Measurements from ENCODE around the gene ENAM.
A peak's percentile ranks its signal among the peaks of the same experiment; 100 is the strongest.
"Not testable (repeated sequence)": the region's sequence is repeated elsewhere in the genome, so short reads cannot be mapped to it uniquely, and the experiment has no call there.

Gene ENAM

GRCh38 chr4:70680934-70681333, 52.4 kb downstream of the ENAM start:
- no peak for DNase-seq (ENCODE audit: low read depth)

DNA sequence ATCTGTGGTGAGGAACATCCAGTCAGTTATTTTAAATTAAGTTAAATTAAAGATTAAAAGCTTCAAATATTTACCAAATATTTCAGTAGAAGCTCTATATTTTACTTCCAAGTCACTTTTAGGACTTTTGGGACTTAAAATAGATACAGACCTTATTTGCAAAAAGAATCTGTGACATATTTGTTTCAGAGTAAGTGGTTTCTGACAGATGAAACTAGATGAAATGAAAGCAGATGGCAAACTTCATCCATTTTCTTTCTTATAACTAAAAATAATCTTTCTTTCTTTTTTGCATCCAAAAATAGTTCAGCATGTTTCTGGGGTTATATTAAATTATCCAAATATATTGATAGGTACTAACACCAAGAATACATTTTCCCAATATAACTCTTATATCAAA, 53.2 kb downstream of the ENAM start:
- no peak for DNase-seq (ENCODE audit: low read depth)

- not testable (repeated sequence) for DNase-seq (ENCODE audit: low read depth)
Measured at GRCh38 chr4:70682142-70682541, 53.6 kb downstream of the ENAM start.

DNA sequence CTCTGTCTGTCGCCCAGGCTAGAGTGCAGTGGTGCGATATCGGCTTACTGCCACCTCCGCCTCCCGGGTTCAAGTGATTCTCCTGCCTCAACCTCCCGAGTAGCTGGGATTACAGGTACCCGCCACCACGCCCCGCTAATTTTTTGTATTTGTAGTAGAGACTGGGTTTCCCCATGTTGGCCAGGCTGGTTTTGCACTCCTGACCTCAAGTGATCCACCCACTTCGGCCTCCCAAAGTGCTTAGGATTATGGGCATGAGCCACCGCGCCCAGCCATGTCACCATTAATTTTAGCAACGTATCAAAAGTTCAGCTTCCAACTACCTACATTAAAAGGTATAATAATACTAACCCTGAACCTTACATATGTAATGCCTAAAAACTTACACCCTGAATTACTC, 58.8 kb downstream of the ENAM start:
- DNase-seq (ENCODE audit: low read depth), result no peak

- DNase-seq (ENCODE audit: low read depth), result peak; percentile 99
Measured at GRCh38 chr4:70687821-70688794, 59.6 kb downstream of the ENAM start, which contains the start of gene UTP3. Gene UTP3 (plus strand): TSS chr4:70688532. CDS start chr4:70688678, 146 bp downstream.

- DNase-seq (ENCODE audit: low read depth), result peak; percentile 30
Measured at GRCh38 chr4:70688795-70689231, 60.3 kb downstream of the ENAM start.

DNA sequence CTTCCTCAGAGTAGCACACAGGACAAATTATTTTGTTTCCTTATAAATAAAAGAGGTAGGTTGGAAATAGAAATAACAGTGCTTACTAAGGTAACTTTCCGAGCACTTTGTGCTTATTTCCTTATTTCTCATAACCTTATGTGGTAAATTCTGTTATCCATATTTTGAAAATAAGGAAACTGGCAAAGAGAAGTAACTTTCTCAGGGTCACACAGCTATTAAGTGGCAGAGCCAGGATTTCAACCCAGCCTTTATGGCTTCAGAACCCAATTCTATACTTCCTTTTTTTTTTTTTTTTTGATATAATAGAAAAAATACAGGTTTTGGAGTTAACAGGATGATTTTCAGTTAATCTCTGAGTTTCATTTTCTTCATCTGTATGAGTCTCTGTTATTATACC, 63.1 kb downstream of the ENAM start:
- DNase-seq (ENCODE audit: low read depth), result no peak

- not testable (repeated sequence) for DNase-seq (ENCODE audit: low read depth)
Measured at GRCh38 chr4:70694633-70695032, 66.1 kb downstream of the ENAM start.
